Measurements from ENCODE around the gene RUNX1.

RUNX1 gene

GRCh38 chr21:34840693-34841092 lies 208.4 kb downstream of the RUNX1 start:
- FAIRE-seq, result no peak

GRCh38 chr21:34838956-34839820 lies 209.9 kb downstream of the RUNX1 start:
- no peak for FAIRE-seq

- no peak for FAIRE-seq
Observed at GRCh38 chr21:34836933-34837505, 212.1 kb downstream of the RUNX1 start.

GRCh38 chr21:34836103-34836932 lies 212.8 kb downstream of the RUNX1 start:
- no peak for FAIRE-seq

GRCh38 chr21:34835526-34835925 lies 213.6 kb downstream of the RUNX1 start:
- no peak for FAIRE-seq

- FAIRE-seq, result no peak
Observed at GRCh38 chr21:34834852-34835501, 214.1 kb downstream of the RUNX1 start.

- FAIRE-seq, result no peak
Observed at GRCh38 chr21:34834290-34834689, 214.8 kb downstream of the RUNX1 start.

GRCh38 chr21:34833465-34833864 lies 215.6 kb downstream of the RUNX1 start:
- no peak for FAIRE-seq

GRCh38 chr21:34830386-34831170 lies 218.5 kb downstream of the RUNX1 start:
- no peak for FAIRE-seq

- no peak for FAIRE-seq
Observed at GRCh38 chr21:34827445-34828235, 221.5 kb downstream of the RUNX1 start.

- no peak for FAIRE-seq
Observed at GRCh38 chr21:34826836-34827235, 222.3 kb downstream of the RUNX1 start.

GRCh38 chr21:34825948-34826548 lies 223.1 kb downstream of the RUNX1 start:
- FAIRE-seq, result no peak

- no peak for FAIRE-seq
Observed at GRCh38 chr21:34825101-34825500, 224.0 kb downstream of the RUNX1 start.

- no peak for FAIRE-seq
Observed at GRCh38 chr21:34824314-34824713, 224.8 kb downstream of the RUNX1 start.

GRCh38 chr21:34822942-34823341 lies 226.2 kb downstream of the RUNX1 start:
- FAIRE-seq, result no peak

GRCh38 chr21:34822168-34822567 lies 226.9 kb downstream of the RUNX1 start:
- FAIRE-seq, result no peak

- FAIRE-seq, result no peak
Observed at GRCh38 chr21:34821717-34822116, 227.4 kb downstream of the RUNX1 start.

- FAIRE-seq, result no peak
Observed at GRCh38 chr21:34820051-34820450, 229.1 kb downstream of the RUNX1 start.

GRCh38 chr21:34819357-34819999 lies 229.6 kb downstream of the RUNX1 start:
- no peak for FAIRE-seq

- FAIRE-seq, result no peak
Observed at GRCh38 chr21:34818662-34819158, 230.4 kb downstream of the RUNX1 start.
